HG02571 (cell line): Measurements from ENCODE around the gene PDP2.
A peak's percentile ranks its signal among the peaks of the same experiment; 100 is the strongest.

Experiments used
- ATAC-seq: cut with Tn5 transposase; IDR thresholded peaks from one replicate; pipeline ENCODE4 v1.9.1; 2021; ENCODE audit warnings: mild to moderate bottlenecking, moderate library complexity; ENCODE audit not compliant: unreplicated experiment

The PDP2 gene, protein sequence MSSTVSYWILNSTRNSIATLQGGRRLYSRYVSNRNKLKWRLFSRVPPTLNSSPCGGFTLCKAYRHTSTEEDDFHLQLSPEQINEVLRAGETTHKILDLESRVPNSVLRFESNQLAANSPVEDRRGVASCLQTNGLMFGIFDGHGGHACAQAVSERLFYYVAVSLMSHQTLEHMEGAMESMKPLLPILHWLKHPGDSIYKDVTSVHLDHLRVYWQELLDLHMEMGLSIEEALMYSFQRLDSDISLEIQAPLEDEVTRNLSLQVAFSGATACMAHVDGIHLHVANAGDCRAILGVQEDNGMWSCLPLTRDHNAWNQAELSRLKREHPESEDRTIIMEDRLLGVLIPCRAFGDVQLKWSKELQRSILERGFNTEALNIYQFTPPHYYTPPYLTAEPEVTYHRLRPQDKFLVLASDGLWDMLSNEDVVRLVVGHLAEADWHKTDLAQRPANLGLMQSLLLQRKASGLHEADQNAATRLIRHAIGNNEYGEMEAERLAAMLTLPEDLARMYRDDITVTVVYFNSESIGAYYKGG

DNA sequence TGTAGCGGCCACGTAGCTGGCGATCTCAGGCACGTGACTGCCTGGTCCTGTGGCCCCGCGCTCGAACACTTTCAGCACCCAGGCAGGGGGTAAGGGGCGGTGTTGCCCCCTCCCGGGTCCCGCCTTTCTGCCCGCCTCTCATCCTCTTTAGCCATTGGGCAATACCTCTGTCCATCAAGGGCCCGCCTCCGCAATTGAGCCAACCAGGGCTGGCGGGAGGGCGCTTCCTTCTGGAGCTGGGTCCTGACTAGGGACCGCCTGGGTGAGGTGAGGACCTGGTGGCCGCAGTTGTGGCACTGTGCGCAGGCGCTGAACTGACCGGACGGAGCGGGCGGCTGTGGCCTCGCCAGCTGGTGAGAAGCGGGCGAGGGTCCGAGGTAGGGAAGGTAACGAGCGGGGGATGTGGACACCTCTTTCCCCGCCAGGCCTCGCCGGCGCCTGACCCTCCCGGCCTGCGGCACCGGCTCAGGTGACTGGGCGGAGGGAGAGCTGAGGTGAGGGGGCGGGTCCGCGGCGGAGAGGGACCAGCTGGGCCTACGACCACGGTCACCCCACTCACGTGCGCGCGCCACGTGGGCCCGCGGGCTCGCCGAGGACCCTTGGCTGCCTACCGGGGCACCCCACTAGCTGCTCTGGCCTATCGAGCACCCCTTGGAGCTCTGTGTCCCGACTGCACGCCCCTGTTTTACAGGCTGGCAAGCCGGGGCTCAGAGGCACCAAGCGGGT is at the start of gene PDP2:
Gene PDP2 (plus strand): TSS at position 228 of the 726 bp plus-strand sequence. CDS start 3,770 bp downstream, outside the sequence.
- ATAC-seq, result peak; percentile 87

DNA sequence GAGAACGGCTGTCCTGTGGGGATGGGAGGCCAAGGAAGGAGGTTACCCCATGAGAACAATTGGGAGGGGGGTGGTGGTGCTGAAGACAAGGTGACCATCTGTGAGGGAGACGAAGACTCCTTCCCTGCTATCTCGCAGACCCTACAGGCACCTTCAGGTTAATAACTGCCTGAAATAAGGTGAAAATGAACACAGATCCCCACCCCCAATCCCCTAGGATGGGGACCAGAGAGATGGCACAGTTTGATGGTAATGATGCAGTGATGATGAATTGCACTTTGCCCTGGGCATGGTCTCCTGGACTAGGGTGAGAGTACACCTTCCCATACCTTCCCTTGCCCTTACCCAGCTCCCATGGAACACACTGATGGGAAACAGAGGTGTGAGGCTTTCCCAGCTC is 48.1 kb upstream of the PDP2 start:
- no peak for ATAC-seq

DNA sequence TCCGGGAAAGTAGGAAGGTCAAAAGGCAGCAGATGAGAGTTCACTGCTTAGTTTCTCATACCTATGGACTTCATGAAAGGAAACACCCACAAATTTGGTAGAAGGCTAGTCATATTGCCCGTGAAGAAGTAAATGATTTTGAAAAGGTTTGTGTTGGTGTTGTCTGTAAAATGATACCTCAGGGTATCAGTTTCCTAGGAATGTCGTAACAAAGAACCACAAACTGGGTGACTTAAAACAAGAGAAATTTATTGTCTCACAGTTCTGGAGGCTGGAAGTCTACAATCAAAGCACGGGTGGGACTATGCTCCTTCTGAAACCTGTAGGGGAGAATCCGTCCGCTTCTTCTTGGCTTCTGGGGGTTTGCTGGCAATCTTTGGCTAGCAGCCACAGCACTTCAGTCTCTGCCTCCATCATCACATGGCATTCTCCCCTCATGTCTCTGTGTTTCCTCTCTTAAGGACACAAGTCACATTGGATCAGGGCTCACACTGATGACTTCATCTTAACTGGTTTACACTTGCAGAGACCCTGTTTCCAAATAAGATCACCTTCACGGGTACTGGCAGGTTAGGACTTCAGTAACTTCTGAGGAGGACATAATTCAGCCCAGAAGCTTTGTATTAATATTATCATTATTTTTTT is 47.5 kb upstream of the PDP2 start:
- no peak for ATAC-seq

DNA sequence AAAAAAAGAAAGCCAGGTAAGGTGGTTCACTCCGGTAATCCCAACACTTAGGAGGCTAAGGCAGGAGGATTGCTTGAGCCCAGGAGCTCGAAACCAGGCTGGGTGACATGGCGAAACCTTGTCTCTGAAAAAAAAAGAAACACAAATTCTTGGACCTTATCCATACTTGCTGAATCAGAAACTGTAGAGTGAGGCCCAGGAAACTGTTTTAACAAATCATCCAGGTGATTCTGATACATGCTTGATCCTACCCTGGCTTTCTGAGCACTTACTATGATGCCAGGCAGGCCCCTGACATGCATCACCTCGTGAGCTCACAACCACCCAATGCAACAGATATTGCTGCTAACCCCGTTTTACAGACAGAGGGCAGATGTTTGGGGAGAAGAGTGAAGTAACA is 45.6 kb upstream of the PDP2 start:
- no peak for ATAC-seq

DNA sequence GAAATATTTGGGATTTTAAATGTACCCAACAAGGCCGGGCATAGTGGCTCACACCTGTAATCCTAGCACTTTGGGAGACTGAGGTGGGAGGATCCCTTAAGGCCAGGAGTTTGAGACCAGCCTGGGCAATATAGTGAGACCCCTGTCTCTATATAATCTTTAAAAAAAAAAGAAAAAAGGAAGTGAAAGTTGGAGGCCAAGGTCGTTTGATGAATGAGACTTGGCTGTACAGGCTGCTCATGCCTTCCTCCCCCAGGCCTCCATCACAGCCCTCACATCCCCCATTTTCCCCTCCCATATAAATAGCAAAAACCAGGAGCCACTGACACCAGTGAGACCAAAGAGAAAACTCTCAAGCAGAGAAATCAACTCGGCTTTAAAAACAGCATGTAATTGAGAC is 39.4 kb upstream of the PDP2 start:
- no peak for ATAC-seq

DNA sequence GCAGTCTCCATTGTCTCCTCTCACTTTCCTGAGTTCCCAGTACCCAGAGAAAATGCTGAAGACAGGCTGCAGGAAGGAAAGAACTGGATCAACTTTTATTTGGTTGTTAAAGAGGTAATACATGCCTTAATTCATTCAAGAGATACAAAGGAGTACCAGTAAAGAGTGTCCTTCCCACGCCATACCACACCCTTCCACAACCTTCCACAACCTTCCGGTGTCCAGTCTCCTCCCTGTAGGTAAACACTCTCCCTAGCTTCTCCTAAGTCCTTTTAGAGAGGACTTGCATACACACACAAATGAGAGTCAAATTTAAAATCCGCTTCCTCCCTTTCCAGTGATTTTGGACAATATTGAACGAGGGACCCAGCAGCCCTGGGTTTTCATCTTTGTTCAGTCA is 38.9 kb upstream of the PDP2 start:
- no peak for ATAC-seq

DNA sequence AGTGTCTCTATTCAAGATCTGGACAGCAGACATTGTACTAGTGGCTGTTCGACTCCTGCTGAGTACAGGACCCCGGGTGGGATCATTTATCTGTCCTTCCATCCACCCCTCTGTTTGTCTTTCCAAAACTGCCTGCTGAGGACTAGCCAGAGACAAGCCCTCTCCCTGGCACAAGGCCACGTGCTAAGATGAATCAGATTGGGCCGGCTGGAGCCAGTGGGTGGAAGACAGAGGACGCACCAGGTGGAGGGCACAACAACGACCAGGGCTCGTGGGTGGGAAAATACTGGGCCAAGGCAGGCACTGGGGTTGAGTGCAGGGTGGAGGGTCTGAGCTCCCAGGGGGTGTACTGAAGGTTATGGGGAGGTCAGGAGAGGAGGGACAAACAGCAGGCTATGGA is 37.5 kb upstream of the PDP2 start:
- ATAC-seq, result no peak

DNA sequence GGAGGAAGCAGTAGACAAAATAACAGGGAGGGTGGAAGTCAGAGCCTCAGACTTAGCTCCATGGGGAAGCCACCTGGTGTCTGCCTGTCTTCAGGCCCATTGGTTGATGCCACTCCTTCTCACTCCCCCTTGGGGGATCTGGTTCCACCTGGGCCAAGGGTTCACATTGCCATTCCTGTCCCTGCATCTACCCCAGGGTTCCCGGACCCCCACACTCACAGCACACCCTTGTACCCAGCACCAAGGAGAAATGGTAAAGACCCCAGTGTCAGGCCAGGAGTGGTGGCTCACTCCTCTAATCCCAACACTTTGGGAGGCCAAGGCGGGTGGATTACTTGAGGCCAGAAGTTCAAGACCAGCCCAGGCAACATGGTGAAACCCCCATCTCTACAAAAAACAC is 37.1 kb upstream of the PDP2 start:
- ATAC-seq, result no peak

DNA sequence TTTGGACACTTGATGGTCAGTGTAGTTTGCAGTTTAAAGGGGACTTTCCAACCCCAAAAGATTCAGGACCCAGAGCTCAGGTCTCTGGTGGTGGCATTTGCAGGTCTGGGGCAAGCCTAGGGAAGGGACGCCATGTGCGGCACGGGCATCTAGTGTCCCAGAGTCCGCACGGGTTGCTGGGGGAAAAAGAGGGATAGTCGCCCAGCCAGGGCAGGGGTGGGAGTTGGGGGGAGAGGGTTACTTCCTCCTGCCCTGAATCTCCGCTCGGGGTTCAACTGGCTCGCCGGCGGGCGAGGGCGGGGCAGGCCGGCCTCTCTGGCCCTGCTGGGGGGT is 36.3 kb upstream of the PDP2 start:
- no peak for ATAC-seq

DNA sequence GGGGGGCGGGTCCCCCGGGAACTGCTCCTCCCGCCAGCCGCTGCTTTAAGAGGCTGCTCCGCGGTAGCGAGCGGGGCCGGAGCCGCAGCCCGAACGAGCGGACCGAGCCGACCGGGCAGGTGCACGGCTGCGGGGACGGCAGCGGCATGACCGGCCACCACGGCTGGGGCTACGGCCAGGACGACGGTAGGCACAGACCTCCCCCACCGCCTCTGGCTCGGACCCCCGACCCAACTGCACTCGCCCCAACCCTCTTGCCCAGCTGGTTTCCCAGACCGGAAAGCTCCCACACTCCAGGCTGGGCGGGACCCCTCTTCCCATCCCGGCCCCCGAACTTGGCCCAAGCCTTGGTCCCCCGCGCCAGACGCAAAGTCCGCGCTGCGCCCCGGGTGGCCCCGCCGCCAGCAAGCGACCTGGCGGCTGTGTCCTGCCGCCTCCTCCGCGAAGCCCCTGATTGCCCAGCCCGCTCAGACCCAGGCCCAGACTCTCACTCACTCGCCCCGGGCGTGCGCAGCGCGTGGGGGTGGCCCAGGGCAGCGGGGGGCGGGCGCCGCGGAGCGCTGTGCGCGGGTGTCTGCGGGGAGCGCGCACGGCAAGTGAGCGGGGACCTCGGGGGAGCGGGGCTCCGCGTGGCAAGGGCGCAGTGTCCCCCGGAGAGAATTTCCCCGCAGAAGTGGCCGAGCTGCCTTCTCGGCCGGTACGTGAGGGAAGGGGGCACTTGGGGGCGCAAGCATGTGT is 35.8 kb upstream of the PDP2 start, which contains the start of gene CA7:
Gene CA7 (plus strand): TSS at position 73 of the 738 bp plus-strand sequence. CDS start 74 bp downstream, at position 147.
- ATAC-seq, result no peak

DNA sequence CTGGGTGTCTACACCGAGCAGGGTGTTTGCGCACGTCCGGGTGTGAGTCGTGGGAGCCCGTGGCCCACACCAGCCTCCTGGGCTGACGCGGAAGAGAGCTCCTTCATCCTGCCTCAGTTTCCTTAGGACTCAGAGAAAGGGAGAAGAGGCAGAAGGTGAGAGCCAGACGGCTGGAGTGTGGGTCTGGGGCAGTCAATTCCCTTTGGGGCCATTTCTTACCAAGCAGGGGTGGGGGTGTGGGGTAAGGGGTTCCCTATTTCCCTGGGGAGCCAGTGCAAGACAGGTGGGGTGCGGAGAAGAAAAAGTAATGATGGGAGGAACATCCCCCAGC is 35.3 kb upstream of the PDP2 start:
- ATAC-seq, result no peak

DNA sequence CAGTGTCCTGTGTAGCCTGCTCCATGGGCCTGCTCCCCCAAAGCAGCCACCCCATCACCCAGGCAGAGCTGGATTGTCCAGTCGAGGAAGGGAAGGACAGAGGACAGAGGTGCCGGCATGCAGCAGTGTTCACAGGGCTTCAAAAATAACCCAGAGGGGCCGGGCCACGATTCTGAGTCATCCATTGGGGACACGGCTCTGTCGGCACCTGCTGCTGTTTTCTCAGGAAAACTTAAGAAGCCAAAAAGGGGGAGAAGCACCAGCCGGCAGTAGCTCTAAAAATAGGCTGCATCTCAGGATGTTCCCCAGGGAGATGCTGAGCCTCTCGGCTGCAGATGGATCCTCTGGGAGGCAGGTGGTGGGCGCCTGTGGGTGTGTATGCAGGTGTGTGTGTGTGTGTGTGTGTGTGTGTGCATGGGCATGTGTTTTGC is 34.5 kb upstream of the PDP2 start:
- ATAC-seq, result no peak

DNA sequence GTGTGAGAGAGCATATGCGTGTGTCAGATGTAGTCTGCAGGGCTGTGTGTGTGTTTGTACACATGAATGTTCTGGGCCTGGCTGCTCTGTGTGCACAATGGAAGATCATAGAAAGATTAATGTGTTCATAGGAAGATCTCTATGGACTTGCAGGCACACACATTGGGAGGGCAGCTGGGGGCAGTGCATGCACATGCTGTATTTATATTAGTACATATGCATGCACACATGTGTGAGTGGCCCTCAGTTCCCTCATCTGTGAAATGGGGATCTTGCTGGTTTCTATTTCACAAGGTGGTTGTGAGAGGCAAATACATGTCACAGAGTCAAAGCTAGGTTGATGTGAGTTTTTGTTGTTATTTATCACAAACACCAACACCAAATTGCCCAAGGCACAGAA is 34.0 kb upstream of the PDP2 start:
- ATAC-seq, result no peak

DNA sequence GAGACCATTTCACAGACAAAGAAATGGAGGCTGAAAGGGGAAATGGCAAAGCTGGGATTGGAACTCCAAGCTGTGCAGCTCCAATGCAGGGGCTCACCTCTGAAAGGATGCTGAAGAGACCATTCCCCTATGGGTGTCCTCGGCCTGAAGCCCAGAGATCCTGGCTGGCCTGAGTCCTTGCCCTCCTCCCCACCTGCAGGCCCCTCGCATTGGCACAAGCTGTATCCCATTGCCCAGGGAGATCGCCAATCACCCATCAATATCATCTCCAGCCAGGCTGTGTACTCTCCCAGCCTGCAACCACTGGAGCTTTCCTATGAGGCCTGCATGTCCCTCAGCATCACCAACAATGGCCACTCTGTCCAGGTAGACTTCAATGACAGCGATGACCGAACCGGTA is 33.5 kb upstream of the PDP2 start:
- ATAC-seq, result no peak

DNA sequence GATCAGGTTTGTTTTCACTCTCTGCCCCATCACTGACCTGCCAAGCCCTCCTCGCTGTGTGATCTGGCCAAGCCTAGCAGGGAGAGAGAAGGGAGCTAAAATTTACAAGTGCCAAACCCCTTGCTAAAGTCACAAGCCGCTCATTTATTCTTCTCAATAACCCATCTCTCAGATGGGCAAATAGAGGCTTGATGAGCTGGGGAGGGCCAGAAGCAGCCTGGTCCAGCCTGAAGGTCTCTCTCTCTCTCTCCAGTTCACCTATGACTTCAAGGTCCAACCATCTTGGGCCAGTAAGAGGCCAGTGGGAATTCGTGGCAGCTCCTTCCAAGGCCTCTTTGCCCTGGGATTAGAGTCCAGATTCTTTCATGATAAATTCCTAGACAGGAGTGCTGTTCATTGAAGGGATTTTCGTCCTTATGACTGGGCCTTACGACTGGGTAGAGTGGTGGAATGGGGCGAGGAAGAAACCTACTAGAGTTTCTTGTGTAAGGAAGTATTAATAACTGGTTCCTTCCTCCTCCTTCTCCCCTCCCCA is 32.7 kb upstream of the PDP2 start:
- ATAC-seq, result no peak

DNA sequence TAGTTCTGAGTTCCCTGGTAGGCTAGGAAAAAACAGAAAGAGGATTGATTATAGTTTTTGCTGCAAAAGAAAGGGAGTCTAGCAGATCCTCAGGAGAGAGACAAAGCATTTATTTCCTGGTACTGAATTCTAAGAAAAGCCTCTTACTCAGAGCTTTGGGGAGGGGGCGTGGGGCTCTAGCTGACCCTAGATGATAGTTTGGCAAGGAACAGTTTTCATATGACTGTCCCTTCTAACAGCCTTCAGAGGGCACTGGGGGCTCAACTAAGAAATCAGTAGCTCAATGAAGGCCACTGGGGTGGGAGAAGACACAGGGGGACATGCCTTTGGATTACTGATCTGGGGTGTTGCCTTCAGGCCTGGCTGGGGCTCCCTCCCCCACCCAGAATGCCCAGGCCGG is 32.1 kb upstream of the PDP2 start:
- no peak for ATAC-seq

DNA sequence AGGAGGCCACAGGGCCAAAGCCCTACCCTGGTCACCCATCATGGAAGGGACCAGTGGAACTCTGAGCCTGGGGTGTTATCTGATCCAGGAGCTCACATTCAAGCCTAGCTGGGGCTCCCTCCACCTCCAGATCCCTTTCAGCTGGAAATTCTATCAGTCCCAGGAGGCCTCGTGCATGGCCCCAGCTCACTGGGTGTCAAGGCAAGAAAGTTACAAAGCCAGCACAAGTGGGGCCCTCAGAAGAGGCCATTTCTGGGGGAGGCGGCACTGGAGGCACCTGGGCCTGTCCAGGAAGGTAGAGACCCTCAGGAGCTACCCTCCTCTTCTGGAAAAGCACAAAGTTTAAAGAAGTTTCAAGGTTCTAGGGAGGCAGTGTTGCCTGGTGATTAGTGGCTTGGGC is 31.3 kb upstream of the PDP2 start:
- ATAC-seq, result no peak

DNA sequence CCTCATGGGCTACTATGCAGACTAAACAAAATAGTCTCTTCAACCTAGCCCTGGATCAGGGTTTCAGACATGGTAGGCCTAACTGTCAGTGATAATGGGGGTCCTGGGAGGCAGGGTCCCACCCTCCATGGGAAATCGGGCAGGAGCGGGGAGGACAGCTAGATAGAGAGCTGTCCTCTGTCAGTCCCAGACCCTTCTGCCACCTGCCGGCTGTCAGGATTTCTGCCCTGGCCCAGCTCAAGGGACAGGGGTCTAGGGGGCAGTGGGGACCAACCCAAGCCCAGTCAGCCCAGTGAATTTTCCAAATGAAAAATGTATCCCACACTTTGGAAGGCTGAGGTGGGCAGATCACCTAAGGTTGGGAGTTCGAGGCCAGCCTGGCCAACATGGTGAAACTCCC is 30.8 kb upstream of the PDP2 start:
- ATAC-seq, result no peak

DNA sequence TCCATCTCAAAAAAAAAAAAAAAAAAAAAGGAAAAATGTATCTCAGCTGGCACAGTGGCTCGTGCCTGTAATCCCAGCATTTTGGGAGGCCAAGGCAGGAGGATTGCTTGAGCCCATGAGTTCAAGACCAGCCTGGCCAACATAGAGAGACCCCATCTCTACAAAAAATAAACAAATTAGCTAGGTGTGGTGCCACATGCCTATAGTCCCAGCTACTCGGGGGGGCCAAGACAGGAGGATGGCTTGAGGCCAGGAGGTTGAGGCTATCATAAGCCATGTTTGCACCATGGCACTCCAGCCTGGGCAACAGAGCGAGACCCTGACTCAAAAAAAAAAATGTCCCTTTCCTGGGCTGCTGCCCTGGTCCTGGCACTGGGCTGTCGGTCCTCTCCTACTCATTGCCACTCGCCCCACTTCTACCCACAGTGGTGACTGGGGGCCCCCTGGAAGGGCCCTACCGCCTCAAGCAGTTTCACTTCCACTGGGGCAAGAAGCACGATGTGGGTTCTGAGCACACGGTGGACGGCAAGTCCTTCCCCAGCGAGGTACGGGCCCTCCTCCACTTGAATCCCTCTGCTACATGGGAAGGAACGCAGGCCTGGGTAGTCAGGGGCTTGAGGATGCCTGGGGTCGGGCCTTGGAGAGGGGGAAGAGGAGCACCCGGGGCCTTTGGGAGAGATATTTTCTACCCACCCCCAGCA is 30.1 kb upstream of the PDP2 start:
- no peak for ATAC-seq
